OCI-LY3 (cell line): Measurements from ENCODE around the gene MTHFD1L.

Source experiments
- EZH2phosphoT487 ChIP-seq: fragments of 200-600 bp; shearing (Covaris generic); IDR thresholded peaks from 2 replicates; pipeline ENCODE4 v1.6.1; 2018; ENCODE audit warnings: antibody characterized with exemption, mixed run types, low read depth
- TF ChIP-seq, protein P1 (sequence below): fragments of 200-600, 300-600 bp; sonication (generic); IDR thresholded peaks from 2 replicates; pipeline ENCODE4 v1.5.1; 2014; ENCODE audit warnings: antibody characterized with exemption, low read length, low read depth

DNA sequence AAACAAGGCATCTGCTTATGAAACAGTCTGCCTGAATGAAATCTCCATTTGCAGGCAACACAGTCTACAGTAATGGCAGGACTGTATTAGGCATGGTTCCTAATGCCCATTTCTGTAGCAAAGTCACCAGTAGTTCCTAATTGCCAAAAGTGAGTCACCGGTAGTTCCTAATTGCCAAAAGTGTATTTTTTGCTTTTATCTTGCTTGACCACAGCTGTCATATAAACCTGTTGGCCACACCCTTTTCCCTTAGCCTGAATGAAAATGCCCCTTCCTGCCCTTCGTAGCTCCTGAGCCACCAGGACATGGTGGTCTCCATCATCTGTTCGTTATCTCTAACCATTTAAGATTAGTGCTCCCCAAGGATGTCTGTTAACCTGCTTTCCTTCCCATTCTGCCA is 34.5 kb downstream of the MTHFD1L start:
- TF ChIP-seq, protein P1, sequence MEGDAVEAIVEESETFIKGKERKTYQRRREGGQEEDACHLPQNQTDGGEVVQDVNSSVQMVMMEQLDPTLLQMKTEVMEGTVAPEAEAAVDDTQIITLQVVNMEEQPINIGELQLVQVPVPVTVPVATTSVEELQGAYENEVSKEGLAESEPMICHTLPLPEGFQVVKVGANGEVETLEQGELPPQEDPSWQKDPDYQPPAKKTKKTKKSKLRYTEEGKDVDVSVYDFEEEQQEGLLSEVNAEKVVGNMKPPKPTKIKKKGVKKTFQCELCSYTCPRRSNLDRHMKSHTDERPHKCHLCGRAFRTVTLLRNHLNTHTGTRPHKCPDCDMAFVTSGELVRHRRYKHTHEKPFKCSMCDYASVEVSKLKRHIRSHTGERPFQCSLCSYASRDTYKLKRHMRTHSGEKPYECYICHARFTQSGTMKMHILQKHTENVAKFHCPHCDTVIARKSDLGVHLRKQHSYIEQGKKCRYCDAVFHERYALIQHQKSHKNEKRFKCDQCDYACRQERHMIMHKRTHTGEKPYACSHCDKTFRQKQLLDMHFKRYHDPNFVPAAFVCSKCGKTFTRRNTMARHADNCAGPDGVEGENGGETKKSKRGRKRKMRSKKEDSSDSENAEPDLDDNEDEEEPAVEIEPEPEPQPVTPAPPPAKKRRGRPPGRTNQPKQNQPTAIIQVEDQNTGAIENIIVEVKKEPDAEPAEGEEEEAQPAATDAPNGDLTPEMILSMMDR: no peak
- no peak for TF ChIP-seq EZH2phosphoT487
